Neural progenitor cell (in vitro differentiated cells): Measurements from ENCODE around the gene CFL2. TPM values are rescaled to one million over a fixed set of nuclear protein-coding genes. Genes with fewer than 3 reads are reported as not detected.

ENCODE experiments used
- DNase-seq: peaks from one replicate; pipeline ENCODE4 v3.0.0-alpha.2; 2016; ENCODE audit warnings: low spot score
- H2AFZ ChIP-seq: fragments of 200-600 bp; sonication (generic); replicated peaks from 2 replicates; pipeline ENCODE4 v1.6.1; 2016; ENCODE audit warnings: antibody characterized with exemption
- H3F3A ChIP-seq: fragments of 200-600 bp; sonication (generic); 2 replicates; pipeline ENCODE4 v1.6.1; 2016; ENCODE audit warnings: antibody characterized with exemption, low read depth
- H3K27ac ChIP-seq: fragments of 200-600 bp; sonication (generic); 2 replicates; pipeline ENCODE4 v1.5.1; 2016; ENCODE audit warnings: mild to moderate bottlenecking
- H3K27me3 ChIP-seq: fragments of 200-600 bp; sonication (generic); 2 replicates; pipeline ENCODE4 v1.6.1; 2016; ENCODE audit warnings: mild to moderate bottlenecking, moderate library complexity
- H3K36me3 ChIP-seq: fragments of 200-600 bp; sonication (generic); 2 replicates; pipeline ENCODE4 v1.5.1; 2016
- H3K4me1 ChIP-seq: fragments of 200-600 bp; sonication (generic); 2 replicates; pipeline ENCODE4 v1.6.1; 2016; ENCODE audit warnings: mixed run types
- H3K4me2 ChIP-seq: fragments of 200-600 bp; sonication (generic); 2 replicates; pipeline ENCODE4 v1.6.1; 2016
- H3K4me3 ChIP-seq: fragments of 200-600 bp; sonication (generic); 2 replicates; pipeline ENCODE4 v1.5.1; 2016
- H3K79me2 ChIP-seq: fragments of 200-600 bp; sonication (generic); 2 replicates; pipeline ENCODE4 v1.6.1; 2016; ENCODE audit warnings: low read depth
- H3K9ac ChIP-seq: fragments of 200-600 bp; sonication (generic); 2 replicates; pipeline ENCODE4 v1.6.1; 2016
- H3K9me3 ChIP-seq: fragments of 200-600 bp; sonication (generic); 2 replicates; pipeline ENCODE4 v1.5.1; 2016; ENCODE audit warnings: low read depth
- H4K20me1 ChIP-seq: fragments of 200-600 bp; sonication (generic); 2 replicates; pipeline ENCODE4 v1.6.1; 2016; ENCODE audit warnings: low read depth
- H3K27ac Mint-ChIP-seq: 3 replicates; pipeline ENCODE4 v1.8.0; 2021; ENCODE audit warnings: mixed read lengths
- H3K27me3 Mint-ChIP-seq: 2 replicates; pipeline ENCODE4 v1.8.0; 2022; ENCODE audit warnings: low read depth, mild to moderate bottlenecking, inconsistent platforms, moderate library complexity, mixed read lengths; ENCODE audit not compliant: insufficient read depth
- H3K36me3 Mint-ChIP-seq: 3 replicates; pipeline ENCODE4 v1.8.0; 2021; ENCODE audit warnings: mixed read lengths
- H3K4me1 Mint-ChIP-seq: 3 replicates; pipeline ENCODE4 v1.8.0; 2021; ENCODE audit warnings: mixed read lengths
- H3K4me3 Mint-ChIP-seq: 3 replicates; pipeline ENCODE4 v1.8.0; 2021; ENCODE audit warnings: mild to moderate bottlenecking, moderate library complexity, mixed read lengths
- H3K9me3 Mint-ChIP-seq: 3 replicates; pipeline ENCODE4 v1.8.0; 2020; ENCODE audit warnings: mixed read lengths
- CTCF ChIP-seq: fragments of 200-600 bp; sonication (generic); IDR thresholded peaks from 2 replicates; pipeline ENCODE4 v1.5.1; 2017; ENCODE audit warnings: antibody characterized with exemption, mild to moderate bottlenecking
- EZH2 ChIP-seq: fragments of 200-600 bp; sonication (generic); IDR thresholded peaks from 2 replicates; pipeline ENCODE4 v1.6.1; 2017; ENCODE audit warnings: antibody characterized with exemption, mild to moderate bottlenecking, moderate library complexity
- EZH2phosphoT487 ChIP-seq: fragments of 200-600 bp; sonication (generic); IDR thresholded peaks from 2 replicates; pipeline ENCODE4 v1.6.1; 2017; ENCODE audit warnings: antibody characterized with exemption
- total RNA-seq: library from RNA; depleted of rRNA; stranded (reverse); fragments of >200 nt; gene quantifications from 2 replicates; pipeline ENCODE4 v1.2.3, GENCODE V29; 2015; ENCODE audit warnings: low replicate concordance

Gene CFL2
- total RNA-seq, 1 donor from 2014 or later, result 105 TPM

GRCh38 chr14:34711796-34712712 lies 2.3 kb downstream of the CFL2 start:
- Mint-ChIP-seq H3K27ac (no peak overlapping the region), H3K27me3 (peaks cover 2% of the 10 kb centered on the region), H3K4me3 (no peak overlapping the region), H3K4me1 (peaks cover 15% of the 10 kb centered on the region), H3K36me3 (peaks cover 8% of the 10 kb centered on the region), H3K9me3 (no peaks in the 10 kb centered on the region)
- Histone ChIP-seq H3K27me3 (peaks cover 17% of the 10 kb centered on the region), H3K4me3 (no peak overlapping the region), H2AFZ (no peak overlapping the region), H3K79me2 (peaks cover 28% of the 10 kb centered on the region), H3K4me2 (peak overlapping the region; percentile 81), H3K9ac (no peak overlapping the region), H4K20me1 (no peaks in the 10 kb centered on the region), H3F3A (peaks cover 22% of the 10 kb centered on the region), H3K9me3 (no peaks in the 10 kb centered on the region), H3K36me3 (peaks cover 15% of the 10 kb centered on the region), H3K27ac (no peak overlapping the region), H3K4me1 (peaks cover 13% of the 10 kb centered on the region)
- no peak for DNase-seq
- TF ChIP-seq EZH2, result no peak
- TF ChIP-seq CTCF, result no peak
- no peak for TF ChIP-seq EZH2phosphoT487

- Histone ChIP-seq H3K79me2 (peaks cover 28% of the 10 kb centered on the region), H3K4me1 (peaks cover 13% of the 10 kb centered on the region), H3F3A (peaks cover 22% of the 10 kb centered on the region), H3K9me3 (no peaks in the 10 kb centered on the region), H3K9ac (no peak overlapping the region), H3K4me3 (no peak overlapping the region), H3K27ac (no peak overlapping the region), H4K20me1 (no peaks in the 10 kb centered on the region), H3K27me3 (peaks cover 16% of the 10 kb centered on the region), H2AFZ (no peak overlapping the region), H3K4me2 (no peak overlapping the region), H3K36me3 (peaks cover 15% of the 10 kb centered on the region)
- Mint-ChIP-seq H3K9me3 (no peaks in the 10 kb centered on the region), H3K27ac (no peak overlapping the region), H3K4me3 (no peak overlapping the region), H3K36me3 (peaks cover 8% of the 10 kb centered on the region), H3K4me1 (peaks cover 15% of the 10 kb centered on the region), H3K27me3 (peaks cover 2% of the 10 kb centered on the region)
- no peak for DNase-seq
- TF ChIP-seq EZH2phosphoT487 (no peak), EZH2 (no peak), CTCF (no peak)
These were observed 3.2 kb downstream of the CFL2 start for GRCh38 chr14:34711169-34711568.

GRCh38 chr14:34710744-34711143 lies 3.6 kb downstream of the CFL2 start:
- no peak overlapping the region for H3K4me3 Mint-ChIP-seq
- H3K79me2 ChIP-seq, result peaks cover 28% of the 10 kb centered on the region
- H3K9me3 ChIP-seq, result no peaks in the 10 kb centered on the region
- H3K9me3 Mint-ChIP-seq, result no peaks in the 10 kb centered on the region
- H3K36me3 ChIP-seq, result peaks cover 15% of the 10 kb centered on the region
- peaks cover 15% of the 10 kb centered on the region for H3K4me1 Mint-ChIP-seq
- TF ChIP-seq CTCF (no peak), EZH2phosphoT487 (no peak), EZH2 (no peak)
- no peak for DNase-seq
- H4K20me1 ChIP-seq, result no peaks in the 10 kb centered on the region
- no peak overlapping the region for H3K4me3 ChIP-seq
- no peak overlapping the region for H3K27ac ChIP-seq
- peaks cover under 1% of the 10 kb centered on the region for H3K27me3 Mint-ChIP-seq
- no peak overlapping the region for H3K9ac ChIP-seq
- peaks cover 13% of the 10 kb centered on the region for H3K4me1 ChIP-seq
- peaks cover 11% of the 10 kb centered on the region for H3K27me3 ChIP-seq
- H3F3A ChIP-seq, result peaks cover 21% of the 10 kb centered on the region
- H3K36me3 Mint-ChIP-seq, result peaks cover 8% of the 10 kb centered on the region
- H3K4me2 ChIP-seq, result no peak overlapping the region
- H2AFZ ChIP-seq, result no peak overlapping the region
- no peak overlapping the region for H3K27ac Mint-ChIP-seq
